ENCODE measurements around the gene UBE2Z. TPM values are rescaled to one million over a fixed set of nuclear protein-coding genes. Genes with fewer than 3 reads are reported as not detected.
A peak's percentile ranks its signal among the peaks of the same experiment; 100 is the strongest.

Gene UBE2Z
- total and polyA plus RNA-seq, 7 experiments from 2014 or later, result 52.1 to 96.6 (median 74.5) TPM

- no peaks in the 10 kb centered on the region for H3K36me3 Mint-ChIP-seq
- H3K4me3 ChIP-seq (ENCODE audit: low read length), result no peak overlapping the region
- H3K27me3 ChIP-seq (ENCODE audit: control insufficient read depth in 2 of 2, insufficient read depth in 2 of 2, low read length in 2 of 2), result no peaks in the 10 kb centered on the region
- ATAC-seq (no peak), DNase-seq (no peak)
- no peaks in the 10 kb centered on the region for H3K4me1 ChIP-seq (ENCODE audit: control insufficient read depth in 2 of 2, insufficient read depth in 2 of 2, low read length in 2 of 2)
- ChIA-PET POLR2A (no interaction called here), CTCF (interaction anchor here (0.6 to 7.4 kb wide), 6 partner anchors 17 to 1719 kb away, joined by 3 to 112 read pairs (median 5); partner anchors contain the start of gene TTLL6)
- H3K4me1 Mint-ChIP-seq, result peaks cover 0 to 16% (median 4%) of the 10 kb centered on the region in 7 donors
- intact Hi-C loops (cut with micrococcal nuclease), result no loop called here
- H3K27me3 Mint-ChIP-seq, result peaks cover 0 to 4% (median 0%) of the 10 kb centered on the region in 5 donors
- no peak overlapping the region for H3K4me3 Mint-ChIP-seq
- no peaks in the 10 kb centered on the region for H3K9me3 ChIP-seq (ENCODE audit: control insufficient read depth in 2 of 3, low read length in 3 of 3)
- H3K27ac ChIP-seq (ENCODE audit: low read depth, low read length), result no peak overlapping the region
- no peaks in the 10 kb centered on the region for H3K9me3 Mint-ChIP-seq
- H3K27ac Mint-ChIP-seq, result no peak overlapping the region
- no peaks in the 10 kb centered on the region for H3K36me3 ChIP-seq (ENCODE audit: control insufficient read depth in 2 of 3, insufficient read depth in 3 of 3, low read length in 3 of 3)
These were observed 25.9 kb upstream of the UBE2Z start for GRCh38 chr17:48882272-48882671.

DNA sequence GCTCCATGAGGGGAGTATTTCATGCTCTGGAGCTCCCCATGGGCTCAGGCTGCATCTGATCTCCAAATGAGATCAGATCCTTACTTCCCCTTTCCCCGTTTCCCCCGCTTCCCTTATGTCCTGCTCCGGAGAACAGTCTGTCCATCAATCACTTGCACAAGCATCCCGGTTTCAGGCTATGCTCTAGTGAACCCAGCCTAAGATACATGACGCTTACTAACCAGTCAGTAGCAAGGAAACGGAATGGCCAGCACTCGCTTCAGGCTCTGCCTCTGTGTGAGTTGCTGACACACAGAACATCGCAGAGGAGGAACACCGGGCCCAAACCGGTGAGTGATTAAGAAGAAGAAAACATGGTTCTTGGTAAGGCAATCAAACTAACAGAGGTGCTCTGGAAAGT is 25.0 kb upstream of the UBE2Z start:
- Mint-ChIP-seq H3K9me3 (no peaks in the 10 kb centered on the region), H3K36me3 (no peaks in the 10 kb centered on the region), H3K27me3 (peaks cover 0 to 4% (median 0%) of the 10 kb centered on the region in 5 donors), H3K4me3 (no peak overlapping the region), H3K27ac (no peak overlapping the region), H3K4me1 (peaks cover 0 to 13% (median 4%) of the 10 kb centered on the region in 7 donors)
- intact Hi-C loops (cut with micrococcal nuclease), result no loop called here
- no peak for DNase-seq
- no peak overlapping the region for H3K4me3 ChIP-seq (ENCODE audit: low read length)
- no peaks in the 10 kb centered on the region for H3K9me3 ChIP-seq (ENCODE audit: control insufficient read depth in 2 of 3, low read length in 3 of 3)
- CTCF ChIA-PET, result interaction anchor here (1.2 to 2.5 kb wide), 4 partner anchors 16 to 194 kb away, joined by 5 to 14 read pairs (median 6); no protein-coding TSS in a partner anchor
- POLR2A ChIA-PET, result no interaction called here
- no peak overlapping the region for H3K27ac ChIP-seq (ENCODE audit: low read depth, low read length)
- H3K36me3 ChIP-seq (ENCODE audit: control insufficient read depth in 2 of 3, insufficient read depth in 3 of 3, low read length in 3 of 3), result no peaks in the 10 kb centered on the region
- no peaks in the 10 kb centered on the region for H3K27me3 ChIP-seq (ENCODE audit: control insufficient read depth in 2 of 2, insufficient read depth in 2 of 2, low read length in 2 of 2)
- no peaks in the 10 kb centered on the region for H3K4me1 ChIP-seq (ENCODE audit: control insufficient read depth in 2 of 2, insufficient read depth in 2 of 2, low read length in 2 of 2)
- no peak for ATAC-seq

GRCh38 chr17:48890086-48890485 is 18.1 kb upstream of the UBE2Z start:
- intact Hi-C loops (cut with micrococcal nuclease), result loop anchor here (5.0 to 10.0 kb wide), 6 partner anchors 107 to 993 kb away; partner anchors contain the start of genes CBX1 (in 1 of the 2), HOXB2 (in 1 of the 2), IGF2BP1 (in 1 of the 2) and KAT7 (in 1 of the 2)
- H3K4me1 ChIP-seq (ENCODE audit: control insufficient read depth in 2 of 2, insufficient read depth in 2 of 2, low read length in 2 of 2), result peaks cover 5 to 16% of the 10 kb centered on the region in 2 donors
- H3K4me3 Mint-ChIP-seq, result peak overlapping the region in 2 of 10 donors; percentile 13 to 45
- peaks cover 0 to 2% (median 0%) of the 10 kb centered on the region in 11 donors for H3K9me3 Mint-ChIP-seq
- H3K27me3 ChIP-seq (ENCODE audit: control insufficient read depth in 2 of 2, insufficient read depth in 2 of 2, low read length in 2 of 2), result no peaks in the 10 kb centered on the region
- DNase-seq (no peak), ATAC-seq (no peak)
- no peak overlapping the region for H3K27ac Mint-ChIP-seq
- no peaks in the 10 kb centered on the region for H3K9me3 ChIP-seq (ENCODE audit: control insufficient read depth in 2 of 3, low read length in 3 of 3)
- H3K4me3 ChIP-seq (ENCODE audit: low read length), result no peak overlapping the region
- peaks cover 0 to 3% (median 0%) of the 10 kb centered on the region in 5 donors for H3K27me3 Mint-ChIP-seq
- peaks cover 17 to 30% (median 28%) of the 10 kb centered on the region in 7 donors for H3K4me1 Mint-ChIP-seq
- CTCF ChIA-PET, result interaction anchor here (0.6 to 1.3 kb wide), 2 partner anchors 13 to 18 kb away, joined by 3 to 4 read pairs; no protein-coding TSS in a partner anchor
- H3K27ac ChIP-seq (ENCODE audit: low read depth, low read length), result no peak overlapping the region
- H3K36me3 ChIP-seq (ENCODE audit: control insufficient read depth in 2 of 3, insufficient read depth in 3 of 3, low read length in 3 of 3), result peaks cover 0 to 5% (median 0%) of the 10 kb centered on the region in 3 experiments
- H3K36me3 Mint-ChIP-seq, result peaks cover 0 to 4% (median 0%) of the 10 kb centered on the region in 5 donors
- POLR2A ChIA-PET, result interaction anchor here (0.6 to 5.8 kb wide), 2 partner anchors 18 to 61 kb away, joined by 3 to 62 read pairs; partner anchors contain the start of gene UBE2Z

GRCh38 chr17:48892940-48893645 is 15.1 kb upstream of the UBE2Z start:
- DNase-seq (peak in 2 of 9 donors; percentile 11 to 14), ATAC-seq (no peak)
- Histone ChIP-seq H3K4me1 (ENCODE audit: control insufficient read depth in 2 of 2, insufficient read depth in 2 of 2, low read length in 2 of 2) (peaks cover 5 to 16% of the 10 kb centered on the region in 2 donors), H3K4me3 (ENCODE audit: low read length) (peak overlapping the region; percentile 60), H3K36me3 (ENCODE audit: control insufficient read depth in 2 of 3, insufficient read depth in 3 of 3, low read length in 3 of 3) (peaks cover 0 to 24% (median 0%) of the 10 kb centered on the region in 3 experiments), H3K27me3 (ENCODE audit: control insufficient read depth in 2 of 2, insufficient read depth in 2 of 2, low read length in 2 of 2) (no peaks in the 10 kb centered on the region), H3K9me3 (ENCODE audit: control insufficient read depth in 2 of 3, low read length in 3 of 3) (no peaks in the 10 kb centered on the region), H3K27ac (ENCODE audit: low read depth, low read length) (peak overlapping the region; percentile 82)
- Mint-ChIP-seq H3K4me1 (peaks cover 17 to 42% (median 29%) of the 10 kb centered on the region in 7 donors), H3K27ac (peak overlapping the region; percentile 91 to 100 (median 93)), H3K4me3 (peak overlapping the region; percentile 87 to 98 (median 94)), H3K9me3 (peaks cover 0 to 2% (median 0%) of the 10 kb centered on the region in 11 donors), H3K27me3 (peaks cover 0 to 3% (median 0%) of the 10 kb centered on the region in 5 donors), H3K36me3 (peaks cover 0 to 20% (median 12%) of the 10 kb centered on the region in 5 donors)
- ChIA-PET CTCF (interaction anchor here (0.6 to 2.4 kb wide), 2 partner anchors 14 to 62 kb away, joined by 3 to 9 read pairs; partner anchors contain the start of gene UBE2Z), POLR2A (interaction anchor here (0.6 to 5.8 kb wide), 18 partner anchors 8 to 787 kb away, joined by 3 to 62 read pairs (median 4); partner anchors contain the start of genes CALCOCO2, SNF8 and UBE2Z)
- intact Hi-C loops (cut with micrococcal nuclease), result loop anchor here (1.0 to 10.0 kb wide), 19 partner anchors 14 to 1244 kb away; partner anchors contain the start of genes CALCOCO2 (in 2 of the 2), SNF8 (in 2 of the 2), SP2 (in 2 of the 2) and CBX1 (in 1 of the 2)

GRCh38 chr17:48893646-48894508 is 14.3 kb upstream of the UBE2Z start:
- Mint-ChIP-seq H3K4me1 (peaks cover 17 to 42% (median 29%) of the 10 kb centered on the region in 7 donors), H3K9me3 (peaks cover 0 to 2% (median 0%) of the 10 kb centered on the region in 11 donors), H3K36me3 (peaks cover 0 to 25% (median 12%) of the 10 kb centered on the region in 5 donors), H3K27me3 (peaks cover 0 to 3% (median 0%) of the 10 kb centered on the region in 5 donors), H3K27ac (peak overlapping the region; percentile 31 to 100 (median 93)), H3K4me3 (peak overlapping the region; percentile 87 to 98 (median 94))
- ChIA-PET CTCF (interaction anchor here (0.5 to 2.4 kb wide), 3 partner anchors 14 to 90 kb away, joined by 3 to 9 read pairs (median 3); partner anchors contain the start of gene UBE2Z), POLR2A (interaction anchor here (0.6 to 5.8 kb wide), 9 partner anchors 10 to 64 kb away, joined by 3 to 62 read pairs (median 5); partner anchors contain the start of gene UBE2Z)
- Histone ChIP-seq H3K27me3 (ENCODE audit: control insufficient read depth in 2 of 2, insufficient read depth in 2 of 2, low read length in 2 of 2) (no peaks in the 10 kb centered on the region), H3K4me1 (ENCODE audit: control insufficient read depth in 2 of 2, insufficient read depth in 2 of 2, low read length in 2 of 2) (peaks cover 5 to 16% of the 10 kb centered on the region in 2 donors), H3K36me3 (ENCODE audit: control insufficient read depth in 2 of 3, insufficient read depth in 3 of 3, low read length in 3 of 3) (peaks cover 0 to 29% (median 0%) of the 10 kb centered on the region in 3 experiments), H3K4me3 (ENCODE audit: low read length) (peak overlapping the region; percentile 60), H3K9me3 (ENCODE audit: control insufficient read depth in 2 of 3, low read length in 3 of 3) (no peaks in the 10 kb centered on the region), H3K27ac (ENCODE audit: low read depth, low read length) (peak overlapping the region; percentile 82)
- intact Hi-C loops (cut with micrococcal nuclease), result loop anchor here (2.0 to 10.0 kb wide), 9 partner anchors 103 to 1245 kb away; partner anchors contain the start of genes CBX1 (in 1 of the 2), HOXB2 (in 1 of the 2), IGF2BP1 (in 1 of the 2) and KAT7 (in 1 of the 2)
- no peak for DNase-seq
- ATAC-seq, result no peak
